Measurements from ENCODE around the gene SLC17A7. TPM values are rescaled to one million over a fixed set of nuclear protein-coding genes. Genes with fewer than 3 reads are reported as not detected.

SLC17A7 gene
- total and polyA plus RNA-seq, 9 of the 15 experiments (the other 6 are each of a cell fraction or from before 2014, with no cell fraction given) = 1.1 to 15.7 (median 2.4) TPM

GRCh38 chr19:49391581-49392399 is 49.5 kb downstream of the SLC17A7 start (continued):
- TF ChIP-seq ZNF586 (CRISPR knock-in tag; conservative IDR thresholded peaks at IDR 0.05) (no peak), CAMTA2 (CRISPR knock-in tag; conservative IDR thresholded peaks at IDR 0.05) (no peak), XRCC4 (IDR thresholded peaks at IDR 0.05; ENCODE audit: extremely low read depth, insufficient read depth, insufficient read length) (no peak), SRSF3 (IDR thresholded peaks at IDR 0.05; ENCODE audit: insufficient read depth, low read length) (no peak), MYC (IDR thresholded peaks at IDR 0.05; ENCODE audit: low read depth, low read length) (no peak; the same call in 1 of the 2 replicates), MYC (CRISPR knock-in tag; IDR thresholded peaks at IDR 0.05; ENCODE audit: borderline replicate concordance, low read depth) (no peak), CBX8 (IDR thresholded peaks at IDR 0.05; ENCODE audit: borderline replicate concordance, extremely low read depth, low read depth, low read length, poor library complexity, severe bottlenecking) (no peak), ZNF431 (CRISPR knock-in tag; IDR thresholded peaks at IDR 0.05) (no peak), ZNF57 (CRISPR knock-in tag; IDR thresholded peaks at IDR 0.05) (no peak), ID3 (CRISPR knock-in tag; IDR thresholded peaks at IDR 0.05) (no peak), ID3 (tag; IDR thresholded peaks at IDR 0.05) (no peak), RNF2 (IDR thresholded peaks at IDR 0.05) (no peak), ZNF785 (CRISPR knock-in tag; IDR thresholded peaks at IDR 0.05) (no peak), BRCA1 (IDR thresholded peaks at IDR 0.05) (no peak), BRCA1 (CRISPR knock-in tag; IDR thresholded peaks at IDR 0.05) (no peak), IRF1 (CRISPR knock-in tag; IDR thresholded peaks at IDR 0.05; ENCODE audit: borderline replicate concordance) (no peak), BMI1 (IDR thresholded peaks at IDR 0.05; ENCODE audit: low read length) (no peak), POLR3A (IDR thresholded peaks at IDR 0.05; ENCODE audit: borderline replicate concordance, extremely low read depth, insufficient read depth, insufficient read length) (no peak), CBX2 (IDR thresholded peaks at IDR 0.05; ENCODE audit: insufficient read depth, low read length, poor library complexity, severe bottlenecking) (no peak), ETV5 (CRISPR knock-in tag; IDR thresholded peaks at IDR 0.05; ENCODE audit: low read depth) (no peak)
